Inflammatory macrophage treated with lipopolysaccharide for 4 hours (primary cell): Measurements from ENCODE around the gene GRM8.

ENCODE experiments used
- DNase-seq: peaks from one replicate; pipeline ENCODE4 v3.0.0-alpha.2; 2020

The GRM8 gene

DNA sequence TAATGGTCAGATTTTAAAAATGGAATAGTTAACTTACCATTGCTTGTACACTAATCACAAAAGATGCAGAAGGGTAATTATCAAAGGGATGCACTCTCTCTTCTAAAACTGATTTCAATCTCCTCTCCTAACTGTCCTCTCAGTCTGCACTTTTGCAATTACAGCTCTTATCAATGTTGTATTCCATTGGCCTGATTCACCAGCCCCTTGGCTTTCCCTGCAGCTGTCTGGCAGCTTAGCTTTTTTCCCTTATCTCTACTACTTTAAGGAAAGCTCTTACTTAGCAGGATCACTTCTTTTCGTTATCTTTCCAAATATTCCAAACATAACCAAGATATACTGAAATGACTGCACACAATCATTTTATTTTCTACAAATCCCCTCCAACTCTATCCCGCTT lies 448.8 kb downstream of the GRM8 start:
- DNase-seq, result no peak

DNA sequence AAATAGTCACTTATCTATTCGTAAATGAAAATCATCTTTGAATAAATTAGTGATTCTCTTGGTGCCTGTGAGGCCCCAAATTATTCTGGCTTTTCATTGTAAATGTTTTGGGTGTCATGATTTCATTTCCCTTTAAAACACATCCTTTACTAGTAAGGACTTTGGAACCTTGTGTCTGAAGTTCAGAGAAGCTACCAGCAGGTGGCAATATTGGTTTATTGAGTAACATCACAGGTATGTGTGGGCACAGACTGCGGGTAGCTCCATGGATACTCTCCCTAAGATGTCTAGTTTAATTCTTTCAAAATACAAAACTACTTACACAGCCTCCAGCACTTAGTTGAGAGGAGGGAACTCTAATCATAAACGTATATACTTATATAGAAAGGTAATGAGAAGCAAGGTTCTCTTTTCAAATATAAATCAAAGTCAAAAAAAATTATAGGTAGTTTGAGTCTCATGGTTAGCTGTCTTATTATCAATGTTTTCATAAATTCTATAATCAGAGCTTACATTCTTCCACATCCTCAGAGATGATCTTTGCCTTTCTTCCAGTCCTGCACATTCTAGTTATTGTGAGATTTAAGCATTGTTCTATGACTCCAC lies 449.6 kb downstream of the GRM8 start:
- DNase-seq, result peak; percentile 23

DNA sequence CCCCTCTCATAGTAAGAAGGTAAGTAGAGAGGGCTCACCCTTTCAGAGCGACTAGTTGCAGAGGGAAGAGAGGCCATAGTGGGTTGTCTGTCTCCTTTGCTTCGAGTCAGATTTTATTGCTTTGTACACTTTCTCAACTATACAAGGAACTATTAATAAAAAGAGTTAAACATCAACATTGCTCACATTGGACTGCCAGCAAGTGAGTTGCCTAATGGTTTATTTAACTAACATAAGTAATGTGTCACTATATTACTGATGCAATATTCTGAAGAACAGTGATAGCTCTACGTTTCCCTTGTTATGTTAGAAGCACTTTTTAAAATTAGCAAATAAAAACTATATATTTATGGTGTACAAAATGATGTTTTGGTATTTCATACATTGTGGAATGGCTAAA lies 451.0 kb downstream of the GRM8 start:
- DNase-seq, result no peak

DNA sequence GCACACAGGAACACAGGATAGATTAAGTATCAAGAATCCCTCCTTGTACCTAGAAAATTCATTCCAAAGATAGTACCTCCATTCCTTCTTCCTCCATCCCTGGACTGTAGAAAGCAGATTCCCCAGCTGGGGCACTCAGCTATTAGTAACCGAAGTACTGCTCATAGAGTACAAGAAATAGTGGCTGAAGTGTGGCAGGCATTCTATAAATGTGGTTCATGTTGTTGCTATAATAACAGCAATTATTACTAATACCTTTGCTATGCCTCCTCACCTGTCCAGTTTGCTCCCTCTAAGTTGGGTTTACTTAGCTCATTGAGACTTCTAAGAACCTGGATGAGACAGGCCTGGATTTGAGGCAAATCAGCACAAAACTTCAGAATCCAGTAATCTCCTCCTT lies 453.2 kb downstream of the GRM8 start:
- no peak for DNase-seq

DNA sequence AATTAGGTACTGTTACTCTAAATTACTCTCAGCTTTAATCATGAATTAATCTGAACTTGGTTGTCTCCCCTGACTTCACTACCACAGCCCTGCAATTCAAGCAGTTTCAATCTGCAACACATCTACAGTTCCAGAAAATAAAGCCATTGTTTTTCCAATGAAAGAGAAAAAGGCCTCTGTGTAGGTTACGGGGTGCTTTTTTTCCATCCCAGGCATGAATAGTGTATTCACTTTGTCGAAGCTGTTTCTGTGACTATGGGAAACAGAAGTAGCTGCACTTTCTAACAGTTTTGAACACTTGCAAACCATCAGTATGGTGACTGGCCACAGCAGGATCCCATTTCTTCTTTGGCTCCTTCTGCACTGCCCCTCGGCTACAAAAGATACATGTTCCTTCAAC lies 460.2 kb downstream of the GRM8 start:
- DNase-seq, result no peak

DNA sequence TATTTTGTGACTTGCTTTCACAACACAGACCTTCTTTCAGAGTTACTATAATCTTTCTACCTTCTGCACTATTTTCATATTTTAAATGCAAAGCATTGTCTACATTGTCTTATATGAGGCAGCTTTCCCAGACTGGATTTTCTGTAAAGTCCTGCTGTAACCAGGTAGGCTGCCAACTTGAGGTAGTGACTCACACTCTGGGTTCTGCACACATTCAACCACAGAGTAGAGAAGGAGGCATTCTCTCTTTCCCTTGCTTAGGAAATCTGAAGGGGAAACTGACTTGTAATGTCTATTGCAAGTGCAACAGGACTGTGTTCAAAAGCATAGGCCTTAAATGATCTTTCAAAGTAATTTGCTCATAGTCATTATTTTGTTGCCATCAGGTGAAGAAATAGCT lies 461.4 kb downstream of the GRM8 start:
- DNase-seq, result no peak

DNA sequence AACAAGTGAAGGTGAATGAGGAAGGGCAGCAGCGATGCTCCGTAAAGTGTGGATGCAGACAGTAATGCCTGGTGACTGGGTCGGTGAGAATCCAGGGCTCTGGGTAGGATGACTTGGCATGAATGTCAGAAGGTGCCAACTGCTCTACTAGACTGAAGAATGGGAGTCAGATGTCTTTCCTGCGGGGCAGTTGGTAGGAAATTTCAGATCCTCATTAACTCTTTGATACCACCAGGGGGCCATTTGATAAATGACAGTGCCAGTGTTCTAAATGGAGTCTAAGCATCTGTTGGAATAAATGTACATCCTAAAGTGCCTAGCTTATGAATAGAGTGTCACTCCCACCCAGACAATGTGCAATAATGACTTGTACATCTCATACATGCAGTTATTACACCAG lies 462.0 kb downstream of the GRM8 start:
- DNase-seq, result no peak

DNA sequence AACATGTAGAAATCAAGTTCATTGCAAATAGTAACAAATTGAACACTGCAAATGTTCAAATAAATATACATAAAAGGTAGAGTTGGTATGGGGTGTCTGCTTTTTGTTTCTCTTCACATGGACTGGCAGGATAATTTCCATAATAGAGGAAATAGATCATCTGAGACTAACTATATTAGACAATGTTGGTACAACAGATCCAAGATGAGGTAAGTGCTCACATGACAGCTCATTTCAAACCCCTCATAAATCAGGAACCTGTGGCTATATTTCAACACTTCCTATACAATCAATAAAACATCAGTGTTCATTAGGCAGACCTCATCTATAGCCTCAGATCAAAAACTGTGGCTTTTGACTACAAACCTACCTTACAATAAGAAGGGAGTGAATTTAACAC lies 469.1 kb downstream of the GRM8 start:
- no peak for DNase-seq

DNA sequence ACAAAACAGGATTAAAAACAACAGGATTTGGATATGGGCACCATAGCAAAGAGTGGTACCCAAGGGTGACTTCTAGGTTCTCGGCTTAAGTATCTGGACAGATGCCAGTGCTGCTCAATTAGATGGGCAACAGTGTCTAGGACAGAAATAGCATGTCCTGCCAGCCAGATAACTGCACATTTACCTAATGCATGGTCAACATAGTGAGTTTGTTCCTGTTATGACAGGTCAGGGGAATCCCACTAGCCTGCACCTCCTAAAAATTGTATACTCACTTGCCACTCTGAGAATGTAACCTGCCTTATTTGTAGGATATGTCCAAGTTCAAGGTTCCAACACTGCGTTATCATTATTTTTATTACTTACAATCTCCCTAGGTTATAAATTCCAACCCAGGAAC lies 471.7 kb downstream of the GRM8 start:
- no peak for DNase-seq

DNA sequence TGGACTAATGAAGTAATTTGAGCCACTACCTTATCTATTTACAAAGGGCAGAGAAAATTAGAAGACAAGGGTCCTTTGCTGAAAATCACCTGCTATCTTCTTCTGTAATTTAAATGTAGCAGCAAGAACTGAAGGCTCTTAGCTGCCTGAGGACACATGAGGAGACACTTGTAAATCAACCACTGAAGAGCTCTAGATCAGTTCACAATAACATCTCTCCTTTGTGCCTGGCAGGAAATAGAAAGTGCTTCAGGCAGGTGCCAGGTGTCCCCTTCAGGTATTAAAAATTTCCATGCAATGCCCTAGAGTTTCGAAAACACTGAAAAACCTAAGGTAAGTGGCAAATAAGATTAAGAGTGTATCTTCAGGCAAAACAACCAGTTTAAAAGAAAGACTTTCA lies 474.6 kb downstream of the GRM8 start:
- DNase-seq, result no peak

DNA sequence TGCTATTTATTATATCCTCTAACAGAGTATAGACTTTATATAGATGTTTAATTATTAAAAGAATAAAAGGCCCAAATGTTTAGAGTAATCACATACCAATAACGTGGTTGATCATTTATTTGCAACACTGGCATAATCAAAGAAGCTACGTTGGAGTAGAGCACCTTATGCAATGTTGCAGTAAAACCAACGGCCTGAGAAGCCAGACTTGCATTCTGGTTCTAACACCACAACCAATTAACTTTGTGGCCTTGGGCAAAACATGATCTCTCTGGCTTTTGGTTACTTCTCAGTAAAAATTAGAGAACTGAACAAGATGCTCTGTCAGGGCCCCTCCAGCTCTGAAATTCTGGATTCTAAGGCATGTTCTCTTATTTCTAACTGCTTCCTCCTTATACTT lies 476.2 kb downstream of the GRM8 start:
- DNase-seq, result no peak

DNA sequence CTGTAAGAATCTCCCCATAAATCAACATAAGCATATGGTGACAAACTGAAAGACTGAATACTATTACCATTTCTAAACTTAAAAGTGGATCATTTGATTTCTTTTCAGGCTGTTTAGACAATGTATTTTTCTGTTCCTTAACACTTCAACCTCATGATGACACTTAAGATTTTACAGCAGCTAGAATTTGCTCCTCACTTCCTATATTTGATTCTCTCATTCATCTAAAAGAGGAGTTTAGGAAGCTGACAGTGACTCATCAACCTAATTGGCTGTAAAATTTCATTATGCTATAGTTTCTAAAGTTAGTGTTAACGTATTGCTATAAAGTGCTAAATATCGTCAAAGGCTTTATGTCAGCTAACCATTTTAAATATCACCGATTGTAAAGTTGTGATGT lies 478.7 kb downstream of the GRM8 start:
- no peak for DNase-seq

DNA sequence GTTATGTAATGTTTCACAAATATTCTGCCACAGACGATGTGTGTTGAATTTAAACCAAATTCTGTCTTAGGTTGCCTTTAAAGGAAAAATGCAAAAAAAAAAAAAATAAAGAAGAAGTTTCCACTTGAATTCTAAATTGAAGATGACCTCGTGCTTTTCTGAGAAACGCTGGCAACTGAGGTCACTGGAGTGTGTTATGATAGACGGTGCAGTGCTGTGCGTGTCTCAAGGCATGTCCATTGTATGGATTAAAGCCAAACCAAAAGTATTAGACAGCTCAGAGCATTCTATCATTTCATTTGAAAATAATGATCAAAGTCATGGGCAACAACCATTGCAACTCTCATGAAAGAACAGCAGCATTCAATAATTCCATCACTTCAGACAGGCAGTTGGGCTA lies 483.9 kb downstream of the GRM8 start:
- no peak for DNase-seq

DNA sequence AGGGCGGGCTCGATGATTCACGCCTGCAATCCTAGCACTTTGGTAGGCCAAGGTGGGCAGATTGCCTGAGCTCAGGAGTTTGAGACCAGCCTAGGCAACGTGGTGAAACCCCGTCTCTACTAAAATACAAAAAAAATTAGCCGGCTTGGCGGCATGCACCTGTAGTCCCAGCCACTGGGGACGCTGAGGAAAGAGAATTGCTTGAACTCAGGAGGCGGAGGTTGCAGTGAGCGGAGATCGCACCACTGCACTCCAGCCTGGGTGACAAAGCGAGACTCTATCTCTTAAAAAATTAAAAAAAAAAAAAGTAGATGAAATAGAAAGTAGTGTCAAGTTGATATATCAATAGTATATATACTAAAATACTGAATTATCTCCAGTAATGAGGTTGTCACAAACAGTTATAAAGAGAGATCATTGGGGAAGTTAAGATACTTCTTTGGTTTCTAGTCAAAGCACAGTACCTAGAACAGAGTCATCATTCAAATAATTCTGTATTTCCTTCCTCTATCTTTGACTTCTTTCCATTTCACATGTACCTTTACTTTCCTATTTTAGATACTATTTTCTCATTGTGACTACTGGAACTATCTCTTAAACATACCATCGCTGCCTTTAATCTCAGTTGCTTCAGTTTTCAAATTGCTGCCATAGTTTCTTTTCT lies 491.7 kb downstream of the GRM8 start:
- no peak for DNase-seq

DNA sequence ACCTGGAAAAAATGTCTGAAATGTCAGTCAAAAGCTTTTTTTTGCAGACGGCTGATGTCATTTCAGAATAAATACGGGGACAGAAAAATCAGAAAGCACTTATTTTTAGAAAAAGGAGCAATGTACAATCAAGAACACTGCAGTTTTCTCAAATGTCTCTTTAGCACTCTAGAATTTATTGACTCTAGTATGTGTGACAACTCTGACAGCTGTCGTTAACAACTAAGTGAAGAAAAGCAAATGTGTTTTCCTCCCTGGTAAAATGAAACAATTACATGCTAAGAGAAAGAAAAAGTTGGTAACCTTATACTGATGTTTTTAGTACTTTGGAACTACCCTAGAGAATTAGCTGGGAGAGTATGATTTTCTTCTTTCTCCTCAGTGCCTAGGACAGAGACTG lies 497.4 kb downstream of the GRM8 start:
- no peak for DNase-seq

DNA sequence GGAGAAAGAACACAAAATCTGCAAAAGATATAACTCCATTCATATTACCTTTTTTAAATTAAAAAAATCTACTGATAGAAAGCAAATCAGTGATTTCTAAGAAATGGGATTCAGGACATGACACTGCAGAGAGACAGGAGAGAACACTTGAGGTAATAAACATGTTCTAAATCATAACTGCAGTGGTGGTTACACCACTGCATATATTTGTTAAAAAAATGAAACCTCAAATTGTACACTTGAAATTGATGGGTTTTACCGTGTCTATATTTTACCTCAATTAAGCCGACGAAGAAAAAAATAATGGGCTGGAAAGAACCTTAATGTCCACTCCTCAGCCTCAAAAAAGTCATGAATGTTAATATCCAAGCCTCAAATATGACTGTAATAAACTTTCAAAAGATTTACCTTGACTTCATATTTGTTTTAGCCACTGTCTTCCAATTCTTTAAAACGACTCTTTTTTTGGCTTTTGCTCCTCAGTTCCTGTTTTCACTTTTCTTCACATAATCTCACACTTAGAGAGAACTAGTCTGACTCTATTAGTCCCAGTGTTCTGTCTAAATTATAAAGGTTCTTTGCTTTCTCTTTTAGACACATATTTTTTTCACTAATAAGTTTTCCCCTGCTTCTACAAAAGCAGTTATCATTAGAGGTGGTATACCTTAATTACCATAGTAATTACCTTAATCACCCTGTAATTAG lies 502.4 kb downstream of the GRM8 start:
- no peak for DNase-seq

DNA sequence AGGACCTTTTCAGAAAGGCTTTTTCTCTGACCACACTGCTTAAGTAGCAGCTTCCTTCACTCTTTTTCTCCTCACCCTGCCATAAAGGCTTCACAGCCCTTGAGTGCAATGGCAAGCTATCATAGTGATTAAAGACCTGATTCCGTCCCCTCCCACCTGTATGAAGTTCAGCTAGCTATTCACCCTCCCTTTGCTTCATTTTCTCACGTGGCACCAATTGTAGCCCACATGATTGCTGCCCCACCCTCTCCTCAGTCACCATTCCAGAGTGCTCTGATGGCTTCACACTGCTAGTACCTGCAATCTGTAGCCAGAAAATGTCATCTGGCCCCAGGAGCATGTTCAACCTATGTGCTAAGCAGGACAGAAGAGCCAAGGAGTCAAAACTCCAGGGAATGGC lies 523.8 kb downstream of the GRM8 start:
- no peak for DNase-seq

DNA sequence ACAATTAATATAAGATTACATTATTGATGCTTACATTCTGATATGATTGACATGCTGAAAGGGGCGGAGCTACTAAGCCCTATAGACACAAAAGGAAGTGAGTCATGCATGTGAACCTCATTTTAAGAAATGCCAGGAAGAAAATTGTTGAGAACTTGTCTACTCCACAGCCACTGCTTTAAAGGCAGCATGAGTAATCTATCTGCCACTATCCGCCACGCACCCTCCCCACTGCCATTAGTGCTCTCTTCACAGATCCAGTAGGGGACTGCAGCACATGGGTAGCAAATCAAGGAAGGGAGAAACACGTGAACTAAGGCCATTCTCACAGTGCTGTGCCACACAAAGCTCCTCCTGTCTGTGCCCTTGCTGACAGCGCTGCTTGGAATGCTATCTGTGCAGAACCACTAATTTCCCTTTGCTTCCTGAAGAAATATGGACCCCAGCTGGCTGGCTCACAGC lies 524.8 kb downstream of the GRM8 start:
- no peak for DNase-seq

DNA sequence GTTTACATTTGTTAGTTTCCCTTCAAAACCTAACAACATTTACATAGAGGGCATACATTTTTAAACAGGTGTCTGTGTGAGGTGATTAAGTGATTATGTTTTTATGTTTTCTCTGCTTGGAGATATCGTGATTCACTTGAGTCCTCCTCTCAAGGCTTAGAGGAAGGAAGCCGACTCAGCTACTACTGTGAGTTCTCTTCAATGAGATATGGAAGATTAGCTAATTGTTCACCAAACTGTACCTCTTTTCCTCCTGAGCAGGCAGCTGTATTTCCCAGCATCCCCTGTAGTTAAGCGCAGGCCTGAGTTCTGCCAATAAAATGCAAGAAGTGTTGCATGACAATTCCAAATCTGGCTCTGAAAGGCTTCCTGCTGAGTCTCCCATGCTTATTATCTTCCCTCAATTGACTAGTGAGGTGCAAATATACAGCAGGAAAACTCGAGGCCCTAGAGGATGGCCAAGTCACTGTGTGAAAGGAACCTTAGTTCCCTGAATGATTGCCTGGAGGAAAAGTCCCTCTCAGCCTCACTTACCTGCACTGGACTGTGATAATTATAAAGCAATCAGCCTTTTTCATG lies 528.7 kb downstream of the GRM8 start:
- DNase-seq, result no peak

DNA sequence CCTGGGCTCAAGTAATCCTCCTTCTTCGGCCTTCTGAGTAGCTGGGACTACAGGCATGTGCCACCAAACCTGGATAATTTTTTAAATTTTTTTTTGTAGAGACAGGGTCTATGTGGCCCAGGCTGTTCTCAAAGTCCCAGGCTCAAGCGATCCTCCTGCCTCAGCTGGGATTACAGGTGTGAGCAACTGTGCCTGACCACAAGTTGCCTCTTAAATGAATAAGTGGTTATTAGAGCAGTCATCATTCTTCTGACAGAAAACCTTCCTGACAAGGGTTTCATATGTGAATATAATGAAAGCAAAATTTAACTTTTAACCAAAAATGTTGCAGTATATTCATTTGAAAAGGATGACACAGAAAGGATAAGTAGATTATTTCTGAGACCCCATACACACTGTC lies 532.5 kb downstream of the GRM8 start:
- no peak for DNase-seq

DNA sequence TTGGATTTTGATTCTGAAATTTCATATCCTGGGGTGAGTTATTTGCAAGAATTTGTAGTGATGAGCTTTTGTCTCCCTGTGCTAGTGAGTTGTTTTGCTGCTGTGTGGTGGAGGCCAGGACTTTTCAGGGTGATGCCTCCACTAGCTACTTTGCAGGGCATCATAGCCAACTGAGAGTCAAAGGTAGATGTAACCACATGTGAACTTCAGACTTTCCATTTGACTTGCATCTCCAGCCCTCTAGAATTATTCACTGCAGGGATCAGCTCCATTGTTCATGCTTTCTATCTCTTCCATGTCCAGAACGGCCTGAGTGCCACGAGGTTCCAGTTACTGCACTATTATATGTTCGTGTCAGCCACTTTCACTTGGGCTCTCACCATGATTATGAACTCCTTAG lies 534.3 kb downstream of the GRM8 start:
- DNase-seq, result no peak

DNA sequence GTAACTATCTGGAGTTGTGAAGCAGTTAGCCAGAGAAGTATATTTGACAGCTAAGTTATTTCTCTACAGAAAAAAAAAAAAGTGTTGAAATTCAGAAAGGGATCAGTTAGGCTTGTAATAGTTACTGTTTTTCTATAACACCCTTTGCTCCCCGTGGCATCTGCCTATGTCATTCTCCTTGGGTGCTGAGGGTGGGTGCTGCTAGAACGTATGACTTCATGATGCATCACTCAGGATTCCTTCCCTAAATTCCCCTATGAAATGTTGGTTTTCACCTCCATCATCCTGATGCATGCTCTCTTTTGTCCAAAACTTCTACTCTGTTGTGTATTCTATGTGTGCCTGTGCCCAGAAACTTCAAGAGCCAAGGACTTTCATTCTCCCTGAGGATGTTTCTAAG lies 536.4 kb downstream of the GRM8 start:
- DNase-seq, result no peak

DNA sequence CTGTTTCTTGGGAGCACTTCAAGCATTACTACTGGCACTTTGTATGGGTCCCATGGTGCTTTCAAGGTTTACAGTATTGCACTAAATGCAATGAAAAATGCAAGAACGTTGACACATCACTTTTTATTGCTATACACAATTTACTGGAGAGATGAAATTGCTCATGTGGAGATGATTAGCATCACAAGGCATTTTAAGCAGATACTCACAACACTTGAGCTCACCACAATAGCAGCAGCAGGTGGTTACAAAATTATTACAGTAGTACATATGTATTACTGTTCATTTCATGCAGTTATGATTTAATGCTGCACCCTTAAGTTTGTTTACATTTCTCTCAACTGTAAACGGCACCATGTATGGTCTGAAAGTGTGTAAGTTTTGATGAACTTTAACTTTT lies 537.7 kb downstream of the GRM8 start:
- DNase-seq, result no peak
